ENCODE results near the gene SLC9A2. TPM values are rescaled to one million over a fixed set of nuclear protein-coding genes. Genes with fewer than 3 reads are reported as not detected.

SLC9A2 gene
- total RNA-seq, 6 donors from 2014 or later = 0.30 to 1.1 (median 0.38) TPM; not detected in 2

GRCh38 chr2:102686479-102687439, 67.4 kb downstream of the SLC9A2 start:
- no peaks in the 10 kb centered on the region for H3K27me3 ChIP-seq
- ATAC-seq (ENCODE audit: low FRiP score in 2 of 2) (no peak), DNase-seq (no peak)
- 57 to 76% methylated on average over 11 of the region's 11 CpGs for WGBS, 2 donors
- H3K4me3 ChIP-seq = no peak overlapping the region
- no peaks in the 10 kb centered on the region for H3K36me3 ChIP-seq
- H3K27ac ChIP-seq = no peak overlapping the region
- no peaks in the 10 kb centered on the region for H3K4me1 ChIP-seq
- TF ChIP-seq EP300 (IDR thresholded peaks at IDR 0.05) (no peak), POLR2AphosphoS5 (IDR thresholded peaks at IDR 0.05) (no peak), POLR2A (IDR thresholded peaks at IDR 0.05) (no peak), CTCF (IDR thresholded peaks at IDR 0.05) (no peak)
- no peaks in the 10 kb centered on the region for H3K9me3 ChIP-seq

- no peak for DNase-seq
- H3K9me3 ChIP-seq = no peaks in the 10 kb centered on the region
- ATAC-seq (ENCODE audit: low FRiP score in 2 of 2) = no peak
- no peak overlapping the region for H3K4me3 ChIP-seq
- H3K27me3 ChIP-seq = no peaks in the 10 kb centered on the region
- no peaks in the 10 kb centered on the region for H3K36me3 ChIP-seq
- WGBS, 2 donors = 47 to 65% methylated on average over 5 of the region's 5 CpGs
- no peak for TF ChIP-seq EP300 (IDR thresholded peaks at IDR 0.05)
- no peak for TF ChIP-seq POLR2A (IDR thresholded peaks at IDR 0.05)
- TF ChIP-seq CTCF (IDR thresholded peaks at IDR 0.05) = no peak
- no peak for TF ChIP-seq POLR2AphosphoS5 (IDR thresholded peaks at IDR 0.05)
- H3K27ac ChIP-seq = no peak overlapping the region
- no peaks in the 10 kb centered on the region for H3K4me1 ChIP-seq
These were observed 70.7 kb downstream of the SLC9A2 start for GRCh38 chr2:102690012-102690411.

GRCh38 chr2:102696463-102696862, 77.1 kb downstream of the SLC9A2 start:
- 87% methylated on average over 2 of the region's 2 CpGs for WGBS, 2 donors
- no peak for ATAC-seq (ENCODE audit: low FRiP score in 2 of 2)
- Histone ChIP-seq H3K4me1 (no peaks in the 10 kb centered on the region), H3K9me3 (no peaks in the 10 kb centered on the region), H3K36me3 (no peaks in the 10 kb centered on the region), H3K4me3 (no peak overlapping the region), H3K27me3 (no peaks in the 10 kb centered on the region), H3K27ac (no peak overlapping the region)
- TF ChIP-seq CTCF (IDR thresholded peaks at IDR 0.05) (no peak), EP300 (IDR thresholded peaks at IDR 0.05) (no peak), POLR2AphosphoS5 (IDR thresholded peaks at IDR 0.05) (no peak), POLR2A (IDR thresholded peaks at IDR 0.05) (no peak)
- DNase-seq = no peak

GRCh38 chr2:102698369-102699111, 79.2 kb downstream of the SLC9A2 start:
- Histone ChIP-seq H3K36me3 (no peaks in the 10 kb centered on the region), H3K27ac (no peak overlapping the region), H3K9me3 (no peaks in the 10 kb centered on the region), H3K4me1 (no peaks in the 10 kb centered on the region), H3K27me3 (no peaks in the 10 kb centered on the region), H3K4me3 (no peak overlapping the region)
- 84 to 85% methylated on average over 5 to 6 of the region's 6 CpGs for WGBS, 2 donors
- ATAC-seq (ENCODE audit: low FRiP score in 2 of 2) = no peak
- no peak for DNase-seq
- TF ChIP-seq CTCF (IDR thresholded peaks at IDR 0.05) (no peak), POLR2AphosphoS5 (IDR thresholded peaks at IDR 0.05) (no peak), EP300 (IDR thresholded peaks at IDR 0.05) (no peak), POLR2A (IDR thresholded peaks at IDR 0.05) (no peak)

Measured in upper lobe of left lung (tissue), 6 donors.